Esophagus muscularis mucosa (tissue), 4 donors: Measurements from ENCODE around the gene CASP12.

Experiments
- CTCF ChIP-seq, 3 experiments: fragments of 200-600 bp in 2 of 3; fragments of 450-650 bp in 1 of 3; sonication (generic) in 2 of 3; IDR thresholded peaks; one replicate each; pipeline ENCODE4 v1.5.1; 2017 to 2019; ENCODE audit warnings: antibody characterized with exemption in 3 of 3, mild to moderate bottlenecking in 2 of 3, moderate library complexity in 1 of 3
- EP300 ChIP-seq: sonication (generic); formaldehyde crosslinking; IDR thresholded peaks from one replicate; pipeline ENCODE4 v1.6.1; 2017; ENCODE audit warnings: antibody characterized with exemption
- POLR2A ChIP-seq: fragments of 450-650 bp; IDR thresholded peaks from one replicate; pipeline ENCODE4 v1.6.1; 2017; ENCODE audit warnings: antibody characterized with exemption, moderate library complexity, mild to moderate bottlenecking, low read depth

- TF ChIP-seq CTCF (IDR thresholded peaks at IDR 0.05) = no peak
- no peak for TF ChIP-seq EP300
- no peak for TF ChIP-seq POLR2A
These were observed 21.9 kb downstream of the CASP12 start for GRCh38 chr11:104876324-104876723.
